HG03135 (cell line): ENCODE measurements around the gene GRK3.

ENCODE experiments used
- ATAC-seq: cut with Tn5 transposase; IDR thresholded peaks from one replicate; pipeline ENCODE4 v1.9.1; 2021; ENCODE audit warnings: mild to moderate bottlenecking, moderate library complexity; ENCODE audit not compliant: unreplicated experiment

GRK3 gene

DNA sequence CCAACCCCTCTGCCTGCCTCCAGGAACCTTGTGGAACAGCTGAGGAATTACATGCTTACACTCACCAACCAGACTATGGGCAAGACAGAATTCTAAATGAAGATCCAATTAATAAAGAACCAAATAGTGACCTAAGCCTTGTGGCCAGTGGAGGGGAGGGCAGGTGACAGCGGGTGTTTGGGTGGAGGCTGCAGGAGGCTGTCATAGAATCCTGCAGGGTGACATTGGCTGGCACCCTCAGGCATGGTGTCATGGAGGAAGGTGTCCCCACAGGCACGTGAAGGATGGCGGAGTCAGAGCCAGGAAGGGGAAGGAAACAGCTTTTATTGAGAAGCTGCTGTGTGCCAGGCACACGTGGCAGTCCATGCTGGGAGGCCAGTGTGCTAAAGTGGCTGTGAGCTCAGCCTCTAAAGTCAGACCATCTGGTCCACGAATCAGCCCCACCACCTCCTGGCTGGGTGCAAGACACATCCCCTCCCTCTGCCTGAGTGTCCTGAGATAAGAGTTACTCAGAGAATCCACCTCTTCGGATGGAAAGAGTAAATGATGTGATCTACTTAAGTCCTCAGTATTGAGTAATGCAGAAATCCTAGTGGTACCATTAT lies 186.2 kb downstream of the GRK3 start:
- no peak for ATAC-seq

DNA sequence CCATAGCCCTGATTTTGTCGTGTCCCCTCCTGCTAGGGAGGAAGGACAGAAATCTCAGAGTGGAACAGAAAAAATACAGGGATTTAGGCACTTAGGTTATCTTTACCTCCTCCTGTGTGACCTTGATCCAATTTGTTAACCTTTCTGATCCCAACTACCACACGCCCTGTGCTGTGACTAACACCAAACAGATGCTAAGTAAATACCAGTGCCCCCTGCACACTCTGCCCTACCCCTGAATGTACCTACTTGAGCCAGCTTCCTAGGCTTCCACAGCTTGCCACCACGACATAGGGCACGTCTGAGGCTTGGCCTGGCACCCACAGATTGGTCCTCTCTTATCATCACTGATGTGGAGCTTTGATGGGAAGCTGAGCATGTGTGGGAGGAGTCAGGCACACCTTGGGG lies 186.7 kb downstream of the GRK3 start:
- ATAC-seq, result no peak

DNA sequence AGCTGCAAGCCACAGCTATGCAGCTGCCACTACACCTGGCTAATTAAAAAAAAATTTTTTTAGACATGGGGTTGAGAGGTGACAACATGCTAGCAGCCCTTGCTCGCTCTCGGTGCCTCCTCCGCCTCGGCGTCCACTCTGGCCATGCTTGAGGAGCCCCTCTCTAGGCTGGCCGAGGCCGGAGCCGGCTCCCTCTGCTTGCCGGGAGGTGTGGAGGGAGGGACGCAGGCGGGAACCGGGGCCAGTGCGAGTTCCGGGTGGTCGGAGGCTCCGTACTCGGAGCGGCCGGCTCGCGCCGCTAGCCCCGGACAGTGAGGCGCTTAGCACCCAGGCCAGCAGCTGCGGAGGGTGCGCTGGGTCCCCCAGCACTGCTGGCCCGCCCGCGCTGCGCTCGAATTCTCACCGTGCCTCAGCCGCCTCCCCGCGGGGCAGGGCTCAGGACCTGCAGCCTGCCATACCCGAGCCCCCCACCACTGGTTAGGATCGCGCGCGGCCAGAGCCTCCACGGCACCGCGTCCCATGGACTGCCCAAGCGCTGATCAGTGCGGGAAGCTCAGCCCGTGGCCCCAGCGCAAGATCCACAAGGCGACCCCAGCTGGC lies 188.2 kb downstream of the GRK3 start:
- ATAC-seq, result no peak

DNA sequence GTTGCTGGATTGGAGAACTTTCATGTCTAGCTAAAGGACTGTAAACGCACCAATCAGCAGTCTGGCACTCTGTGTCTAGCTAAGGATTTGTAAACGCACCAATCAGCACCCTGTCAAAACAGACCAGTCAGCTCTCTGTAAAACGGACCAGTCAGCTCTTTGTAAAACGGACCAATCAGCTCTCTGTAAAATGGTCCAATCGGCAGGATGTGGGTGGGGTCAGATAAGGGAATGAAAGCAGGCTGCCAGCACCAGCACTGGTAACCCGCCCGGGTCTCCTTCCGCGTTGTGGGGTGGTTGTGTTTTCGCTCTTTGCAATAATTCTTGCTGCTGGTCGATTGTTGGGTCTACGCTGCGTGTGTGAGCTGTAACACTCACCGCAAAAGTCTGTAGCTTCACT lies 188.8 kb downstream of the GRK3 start:
- no peak for ATAC-seq

DNA sequence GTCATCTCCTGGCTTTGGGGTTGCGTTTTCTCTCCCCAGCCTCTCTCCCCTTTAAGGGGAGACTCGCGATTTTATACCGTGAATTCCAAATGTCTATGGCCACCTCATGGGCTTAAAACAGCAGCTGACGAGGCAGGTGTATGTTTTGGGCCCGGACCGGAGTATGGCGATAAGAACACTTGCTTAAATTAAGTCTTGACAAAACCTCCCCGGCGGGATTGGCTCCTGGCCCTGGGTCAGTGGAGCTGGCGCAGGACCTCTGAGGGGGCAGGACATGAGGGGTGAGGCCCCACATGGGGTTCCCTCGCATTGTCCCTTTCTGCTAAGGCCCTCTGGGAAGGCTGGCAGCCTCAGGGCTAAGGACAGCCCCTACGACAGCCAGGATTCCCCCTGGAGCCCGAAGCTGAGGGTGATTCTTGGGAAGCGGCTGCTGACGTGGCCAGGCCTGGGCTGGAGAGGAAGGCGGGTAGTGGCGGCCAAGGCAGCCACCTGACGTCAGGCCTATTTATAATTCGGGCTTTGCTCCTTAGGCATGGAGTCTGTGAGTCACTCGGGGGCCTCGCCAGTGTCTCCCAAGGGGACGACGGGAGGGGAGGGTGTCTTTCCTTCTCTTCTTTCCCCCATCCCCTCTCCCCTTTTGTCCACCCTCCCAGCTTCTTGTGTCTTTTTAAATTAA lies 190.2 kb downstream of the GRK3 start:
- no peak for ATAC-seq

DNA sequence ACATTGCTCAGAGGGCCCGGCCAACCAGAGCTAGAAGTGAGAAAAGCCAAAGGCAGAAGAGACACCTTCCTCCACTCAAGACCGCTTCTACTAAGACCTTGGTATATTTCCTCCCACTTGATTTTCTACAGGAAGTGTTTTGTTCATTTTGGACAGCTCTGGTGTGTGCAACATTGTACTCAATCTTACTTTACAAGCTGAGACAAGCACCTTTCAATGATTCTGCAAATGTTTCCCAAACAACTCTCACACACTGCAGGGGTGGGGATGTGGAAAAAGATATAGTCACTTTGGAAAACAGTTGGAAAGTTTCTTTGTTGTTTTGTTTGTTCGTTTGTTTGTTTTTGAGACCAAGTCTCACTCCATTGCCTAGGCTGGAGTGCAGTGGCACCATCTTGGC lies 193.2 kb downstream of the GRK3 start:
- no peak for ATAC-seq

DNA sequence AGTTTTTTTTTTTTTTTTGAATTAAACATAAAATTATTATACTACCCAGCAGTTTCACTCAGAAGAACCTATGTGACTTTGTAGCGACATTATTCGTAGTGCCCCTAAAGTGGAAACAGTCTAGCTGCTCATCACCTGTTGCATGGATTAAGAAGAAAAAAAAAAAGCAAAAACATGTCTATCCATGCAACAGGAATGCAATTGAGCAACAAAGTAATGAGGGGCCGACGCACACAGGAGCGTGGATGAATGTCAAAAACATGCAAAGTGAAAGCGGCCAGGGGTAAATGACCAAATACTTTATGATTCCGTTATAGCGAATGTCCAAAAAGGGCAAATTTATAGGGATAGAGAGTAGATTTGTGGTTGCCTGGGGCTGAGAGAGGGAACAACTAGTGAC lies 193.8 kb downstream of the GRK3 start:
- no peak for ATAC-seq

DNA sequence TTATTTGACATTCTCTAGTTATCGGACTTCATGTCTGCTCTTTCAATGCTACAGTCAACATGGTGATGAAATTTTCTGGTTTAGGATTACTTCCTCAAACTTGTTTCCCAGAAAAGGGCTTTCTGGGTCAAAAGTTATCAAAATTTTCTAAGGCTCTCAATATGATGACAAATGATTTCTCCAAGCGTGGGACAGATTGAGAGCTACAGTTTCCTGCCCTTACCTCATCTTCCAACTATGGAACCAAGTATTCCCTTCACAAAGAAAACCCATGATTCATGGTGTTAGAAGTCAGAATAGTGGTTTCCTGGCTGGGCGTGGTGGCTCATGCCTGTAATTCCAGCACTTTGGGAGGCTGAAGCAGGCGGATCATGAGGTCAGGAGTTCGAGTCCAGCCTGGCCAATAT lies 195.4 kb downstream of the GRK3 start:
- ATAC-seq, result no peak

DNA sequence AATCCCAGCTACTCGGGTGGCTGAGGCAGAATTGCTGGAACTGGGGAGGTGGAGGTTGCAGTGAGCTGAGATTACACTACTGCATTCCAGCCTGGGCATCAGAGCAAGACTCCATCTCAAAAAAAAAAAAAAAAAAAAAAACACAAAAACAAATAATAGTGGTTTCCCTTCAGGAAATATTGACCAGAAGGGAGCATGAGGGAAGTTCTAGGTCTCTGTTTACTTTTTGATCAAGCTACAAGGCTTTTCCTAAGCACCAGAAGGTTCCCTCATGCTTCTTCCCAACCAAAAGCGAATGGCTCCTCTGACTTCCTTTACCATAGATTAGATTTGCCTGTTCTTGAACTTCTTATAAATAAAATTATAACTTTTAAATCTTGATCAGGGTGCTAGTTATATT lies 195.8 kb downstream of the GRK3 start:
- no peak for ATAC-seq

DNA sequence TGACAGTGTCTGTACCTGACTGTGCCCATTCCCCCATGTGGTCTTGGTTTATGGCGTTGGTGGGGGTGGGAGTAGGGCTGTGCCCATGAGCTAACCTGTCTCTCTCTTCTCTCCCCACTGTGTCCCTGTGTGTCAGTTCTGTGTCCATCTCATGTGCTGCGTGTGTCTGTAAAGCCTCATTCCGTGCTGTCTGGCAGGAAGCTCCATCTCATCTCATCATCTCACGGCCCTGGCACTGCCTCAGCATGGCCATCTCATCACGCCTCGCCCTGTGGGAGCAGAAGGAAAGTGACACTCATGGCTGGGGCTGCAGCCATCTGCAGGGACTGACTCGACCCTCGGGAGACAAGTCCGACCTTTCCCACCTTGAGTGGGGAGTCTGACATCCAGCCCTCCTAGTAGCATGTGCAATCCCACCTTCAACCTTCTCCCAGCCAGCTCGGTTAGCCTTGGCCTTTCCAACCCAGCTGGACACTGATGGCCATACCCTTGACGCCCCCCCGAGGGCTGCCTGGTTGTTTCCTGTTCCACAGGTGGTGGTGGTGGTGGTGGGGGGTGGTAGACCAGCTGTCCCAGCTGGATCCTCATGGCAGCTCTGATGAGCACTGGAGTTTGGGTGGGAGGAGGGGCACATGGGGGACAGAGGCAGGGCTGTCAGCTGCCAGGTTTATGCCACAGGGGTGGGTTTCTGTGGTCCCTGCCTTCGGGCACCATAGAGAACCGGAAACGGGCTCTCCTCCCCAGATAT lies 196.5 kb downstream of the GRK3 start:
- ATAC-seq, result no peak

DNA sequence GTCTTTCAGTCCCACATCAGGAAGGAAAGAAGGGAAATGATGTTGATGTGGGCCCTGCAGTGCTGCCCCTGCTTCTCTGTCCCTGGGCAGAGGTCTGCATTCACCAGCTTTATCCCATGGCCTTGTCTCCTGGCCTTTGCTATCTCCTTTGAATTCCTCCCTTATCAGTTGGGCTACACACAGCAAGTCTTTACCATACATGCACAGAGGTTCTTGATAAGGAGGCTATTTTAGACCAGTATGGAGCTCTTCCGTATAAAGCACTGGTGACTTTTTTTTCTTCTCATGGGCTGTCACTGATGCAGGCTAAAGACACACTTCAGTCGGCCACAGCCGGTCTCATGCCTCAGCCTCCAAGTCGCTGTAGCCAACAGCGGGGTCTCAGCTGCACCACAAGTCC lies 197.7 kb downstream of the GRK3 start:
- ATAC-seq, result no peak

DNA sequence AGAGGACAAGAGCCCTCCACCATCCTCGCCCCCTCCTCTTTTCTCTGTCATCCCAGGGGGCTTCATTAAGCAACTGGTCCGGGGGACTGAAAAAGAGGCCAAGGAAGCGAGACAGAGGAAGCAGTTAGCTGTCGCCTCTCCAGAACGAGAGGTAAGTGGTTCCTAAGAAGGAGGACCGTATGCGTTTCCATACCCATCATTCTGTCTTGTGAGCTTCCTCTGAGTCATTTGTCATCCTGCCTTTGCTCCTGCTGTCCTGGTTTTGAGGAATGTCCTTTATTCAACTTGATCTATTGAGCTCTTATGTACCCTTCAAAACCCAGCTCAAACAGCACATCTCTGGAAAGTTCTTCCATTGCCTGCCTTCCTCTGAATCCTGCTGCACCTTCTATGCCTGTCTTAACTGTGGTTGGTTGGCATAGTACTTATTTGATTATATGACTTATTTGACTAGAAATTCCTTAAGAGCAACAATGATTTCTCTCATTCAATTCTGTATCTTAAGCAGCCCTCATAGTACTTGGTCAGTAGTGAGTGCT lies 198.8 kb downstream of the GRK3 start:
- ATAC-seq, result no peak

DNA sequence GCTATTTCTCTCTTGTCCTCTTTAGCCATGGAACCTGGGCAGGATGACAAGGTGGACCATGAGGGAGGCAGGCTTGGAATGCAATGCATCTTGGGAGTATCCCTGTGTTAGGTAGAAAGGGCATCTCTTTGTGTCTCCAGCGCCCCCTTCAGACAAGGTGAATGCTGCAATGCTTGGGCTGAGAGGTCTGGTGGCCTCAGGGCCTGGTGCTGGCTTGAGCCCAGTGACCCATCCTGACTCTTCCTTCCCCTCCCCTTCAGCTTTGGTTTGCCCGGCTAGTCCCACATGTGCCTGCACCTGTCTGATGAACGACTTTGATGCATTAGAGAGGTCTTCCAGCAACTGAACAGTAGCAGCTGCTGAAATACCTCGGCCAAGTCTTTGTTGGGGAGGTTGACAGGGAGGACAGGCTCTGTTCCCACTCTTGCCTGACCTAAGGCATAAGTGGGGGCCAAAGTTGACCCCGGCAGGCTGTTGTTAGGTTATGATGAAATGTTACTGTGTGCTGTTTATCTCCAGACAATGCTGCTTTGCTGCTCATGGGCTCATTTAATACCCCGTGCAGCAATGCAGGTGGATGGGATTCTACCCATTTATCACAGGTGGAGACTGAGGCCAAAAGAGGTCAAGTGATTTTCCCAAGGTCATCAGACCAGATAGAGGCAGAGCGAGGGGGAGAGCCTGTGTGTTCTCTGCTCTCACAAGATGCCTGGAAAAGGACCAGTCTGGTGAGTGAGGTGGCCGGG lies 200.0 kb downstream of the GRK3 start:
- no peak for ATAC-seq

DNA sequence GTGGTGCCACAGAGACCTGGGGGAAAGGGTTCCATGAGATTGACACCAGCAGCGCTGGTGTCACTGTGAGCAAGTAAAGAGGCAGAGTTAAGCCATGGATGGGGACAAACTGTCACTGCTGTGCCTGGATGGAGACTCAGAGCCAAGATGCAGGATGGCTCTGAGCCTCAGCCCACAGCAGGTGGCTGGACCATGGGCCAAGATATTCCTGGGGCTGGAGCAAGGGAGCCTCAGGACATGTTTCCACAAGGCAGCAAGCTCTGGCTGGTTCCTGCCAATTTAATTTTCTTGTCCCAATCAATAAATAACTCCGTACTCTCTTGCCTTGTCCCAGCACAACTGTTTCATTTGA lies 200.5 kb downstream of the GRK3 start:
- no peak for ATAC-seq

DNA sequence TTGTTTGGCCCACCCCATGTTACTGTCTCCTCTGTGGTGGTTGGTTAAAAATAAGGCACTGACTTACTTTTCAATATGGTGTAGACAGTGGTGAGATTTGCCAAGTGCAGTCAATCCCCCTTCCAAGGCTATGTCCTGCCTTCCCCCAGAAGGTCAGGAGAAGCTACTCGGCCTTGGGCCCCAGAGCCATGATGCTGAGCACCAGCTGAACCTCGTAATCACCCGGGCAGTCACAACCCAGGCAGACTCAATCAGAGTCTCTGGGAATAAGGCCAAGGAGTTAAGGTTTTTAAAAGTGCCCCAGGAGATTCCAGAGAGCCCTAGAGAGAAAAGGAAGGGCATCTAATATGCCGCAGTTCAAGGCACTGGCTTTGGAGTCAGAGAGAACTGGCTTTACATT lies 201.3 kb downstream of the GRK3 start:
- ATAC-seq, result no peak

DNA sequence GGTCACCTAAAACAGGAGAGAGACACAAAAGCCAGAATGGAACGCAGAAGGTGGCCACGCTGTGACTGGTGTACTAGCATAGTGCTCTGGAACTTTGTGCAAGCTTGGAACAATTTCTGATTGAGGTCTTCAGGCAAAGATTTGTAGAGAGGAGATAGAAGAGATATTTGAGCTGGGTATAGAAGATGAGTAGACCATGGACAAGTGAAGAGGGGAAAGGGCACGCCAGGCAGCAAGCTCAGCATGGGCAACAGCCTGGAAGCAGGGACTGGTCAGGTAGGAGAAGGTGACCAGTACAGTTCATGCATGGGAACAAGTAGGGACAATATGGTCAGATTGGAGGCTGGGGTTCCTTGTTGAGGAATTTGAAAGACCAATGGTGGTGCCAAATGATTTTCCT lies 201.9 kb downstream of the GRK3 start:
- ATAC-seq, result no peak

DNA sequence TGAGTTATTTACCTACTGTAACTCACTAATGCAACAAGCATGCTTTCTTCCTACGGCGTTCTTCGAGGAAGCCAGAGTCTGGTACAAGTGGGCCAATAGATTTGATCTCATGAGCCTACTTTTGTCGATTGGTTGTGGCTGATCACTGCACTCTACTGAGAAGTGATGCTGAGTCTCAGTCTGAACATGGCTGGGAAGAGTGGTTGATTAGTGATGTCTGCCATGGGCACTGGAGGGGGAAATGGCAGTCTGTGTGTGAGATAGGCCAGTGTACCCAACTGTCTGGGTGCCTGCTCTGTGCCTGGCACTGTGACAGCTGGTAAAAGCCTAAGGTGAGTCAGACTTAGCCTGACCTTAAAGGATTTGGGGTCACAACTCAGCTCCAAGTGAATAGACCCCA lies 205.9 kb downstream of the GRK3 start:
- no peak for ATAC-seq

DNA sequence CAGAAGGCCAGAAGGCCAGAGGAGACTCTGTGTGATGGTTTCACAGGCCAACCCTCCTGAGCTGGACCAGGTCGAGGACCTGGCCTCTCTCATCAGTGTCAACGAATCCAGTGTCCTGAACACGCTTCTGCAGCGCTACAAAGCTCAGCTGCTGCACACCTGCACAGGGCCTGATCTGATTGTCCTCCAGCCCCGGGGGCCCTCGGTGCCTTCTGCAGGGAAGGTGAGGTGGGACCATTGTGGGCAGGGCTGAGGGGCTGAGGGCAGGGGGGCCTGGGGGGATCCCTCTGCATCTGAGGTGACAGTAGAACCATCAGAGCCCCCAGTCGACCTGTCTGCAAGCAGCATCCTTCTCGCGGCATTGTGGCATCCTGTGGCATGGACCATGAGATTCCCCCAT lies 207.8 kb downstream of the GRK3 start:
- no peak for ATAC-seq

DNA sequence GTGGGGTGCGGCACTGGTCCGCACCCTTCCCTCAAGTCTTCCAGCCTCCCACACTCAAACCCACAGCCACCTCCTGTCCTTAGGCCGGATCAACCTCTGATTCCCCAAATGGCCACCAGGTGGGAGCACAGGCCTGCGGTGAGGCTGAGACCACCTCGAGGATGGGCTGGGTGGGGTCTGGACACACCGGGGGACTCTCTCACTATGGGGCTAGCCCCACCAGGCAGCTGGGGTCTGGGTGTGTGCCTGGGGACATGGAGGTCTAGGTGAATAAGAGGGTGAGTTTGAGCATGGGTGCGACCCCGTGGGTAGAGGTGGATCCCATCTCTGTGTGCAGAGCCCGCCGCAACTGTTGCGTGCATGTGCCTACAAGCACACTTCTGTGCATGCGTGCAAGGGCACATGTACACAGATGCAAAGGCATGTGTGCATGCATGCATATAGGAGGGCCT lies 210.1 kb downstream of the GRK3 start:
- no peak for ATAC-seq

DNA sequence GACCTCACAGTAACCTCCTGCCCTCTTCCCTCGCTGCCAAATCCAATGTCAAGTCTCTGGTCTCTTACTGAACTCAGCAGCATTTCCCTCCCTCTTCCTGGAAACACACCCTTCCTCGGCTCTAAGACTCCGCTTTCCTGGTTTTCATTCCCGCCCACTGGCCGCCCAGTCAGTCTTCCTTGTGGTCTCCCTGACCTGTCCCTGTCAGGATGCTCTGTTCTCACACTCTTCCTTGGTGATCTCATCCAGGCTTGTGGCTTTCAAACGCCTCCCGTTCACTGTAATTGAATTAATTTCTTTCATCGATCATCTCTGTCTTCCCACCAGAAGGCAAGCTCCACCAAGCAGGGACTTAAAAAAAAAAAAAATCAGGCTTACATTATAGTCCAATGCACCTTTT lies 211.1 kb downstream of the GRK3 start:
- no peak for ATAC-seq

DNA sequence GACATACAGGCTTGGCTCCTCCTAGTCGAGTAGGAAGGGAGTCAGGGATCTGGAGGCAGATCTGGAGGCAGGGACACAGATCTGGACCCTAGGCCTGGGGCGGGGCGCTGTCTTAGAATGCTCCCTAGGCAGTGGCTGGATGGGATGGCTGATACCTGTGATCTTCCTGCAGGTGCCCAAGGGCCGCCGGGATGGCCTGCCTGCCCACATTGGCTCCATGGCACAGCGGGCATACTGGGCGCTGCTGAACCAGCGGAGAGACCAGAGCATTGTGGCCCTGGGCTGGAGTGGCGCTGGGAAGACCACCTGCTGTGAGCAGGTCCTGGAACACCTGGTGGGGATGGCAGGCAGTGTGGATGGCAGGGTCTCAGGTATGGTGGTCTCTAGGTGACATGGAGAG lies 212.9 kb downstream of the GRK3 start:
- no peak for ATAC-seq
